Vagina (tissue), 2 donors: ENCODE results near the gene FAM204A.

Source experiments
- CTCF ChIP-seq, 3 experiments: fragments of 450-650 bp in 2 of 3; fragments of 200-600 bp in 1 of 3; sonication (generic) in 1 of 3; IDR thresholded peaks; one replicate each; pipeline ENCODE4 v1.5.1; 2017 to 2019; ENCODE audit warnings: antibody characterized with exemption in 3 of 3, mild to moderate bottlenecking in 2 of 3, moderate library complexity in 2 of 3
- POLR2A ChIP-seq, 2 donors: fragments of 450-650 bp; IDR thresholded peaks; one replicate each; pipeline ENCODE4 v1.6.1; 2017; ENCODE audit warnings: antibody characterized with exemption in 2 of 2, mild to moderate bottlenecking in 2 of 2, moderate library complexity in 2 of 2
- POLR2AphosphoS5 ChIP-seq, 2 donors: sonication (generic); formaldehyde crosslinking; IDR thresholded peaks; one replicate each; pipeline ENCODE4 v1.9.0; 2017; ENCODE audit warnings: antibody characterized with exemption in 2 of 2, mild to moderate bottlenecking in 2 of 2, low read depth in 1 of 2; ENCODE audit not compliant: insufficient read depth in 1 of 2

- no peak for TF ChIP-seq CTCF (IDR thresholded peaks at IDR 0.05)
- no peak for TF ChIP-seq POLR2AphosphoS5 (IDR thresholded peaks at IDR 0.05; ENCODE audit: insufficient read depth in 1 of 2, low read depth in 1 of 2)
- no peak for TF ChIP-seq POLR2A (IDR thresholded peaks at IDR 0.05)
These were observed 34.9 kb downstream of the FAM204A start for GRCh38 chr10:118307220-118307619.
